Measurements from ENCODE around the gene COL4A4. TPM values are rescaled to one million over a fixed set of nuclear protein-coding genes. Genes with fewer than 3 reads are reported as not detected.

The COL4A4 gene
- total RNA-seq, 1 donor from 2014 or later, result 0.05 TPM

GRCh38 chr2:227163485-227163997 is 464 bp downstream of the COL4A4 start:
- DNase-seq, result no peak
- H3K4me3 Mint-ChIP-seq (ENCODE audit: unreplicated experiment), result peak overlapping the region; percentile 86
- H3K27me3 Mint-ChIP-seq (ENCODE audit: unreplicated experiment), result peaks cover 12% of the 10 kb centered on the region
- H3K9me3 Mint-ChIP-seq (ENCODE audit: unreplicated experiment), result no peaks in the 10 kb centered on the region
- H3K4me1 Mint-ChIP-seq (ENCODE audit: low read depth, unreplicated experiment), result no peaks in the 10 kb centered on the region
- TF ChIP-seq, protein P1, sequence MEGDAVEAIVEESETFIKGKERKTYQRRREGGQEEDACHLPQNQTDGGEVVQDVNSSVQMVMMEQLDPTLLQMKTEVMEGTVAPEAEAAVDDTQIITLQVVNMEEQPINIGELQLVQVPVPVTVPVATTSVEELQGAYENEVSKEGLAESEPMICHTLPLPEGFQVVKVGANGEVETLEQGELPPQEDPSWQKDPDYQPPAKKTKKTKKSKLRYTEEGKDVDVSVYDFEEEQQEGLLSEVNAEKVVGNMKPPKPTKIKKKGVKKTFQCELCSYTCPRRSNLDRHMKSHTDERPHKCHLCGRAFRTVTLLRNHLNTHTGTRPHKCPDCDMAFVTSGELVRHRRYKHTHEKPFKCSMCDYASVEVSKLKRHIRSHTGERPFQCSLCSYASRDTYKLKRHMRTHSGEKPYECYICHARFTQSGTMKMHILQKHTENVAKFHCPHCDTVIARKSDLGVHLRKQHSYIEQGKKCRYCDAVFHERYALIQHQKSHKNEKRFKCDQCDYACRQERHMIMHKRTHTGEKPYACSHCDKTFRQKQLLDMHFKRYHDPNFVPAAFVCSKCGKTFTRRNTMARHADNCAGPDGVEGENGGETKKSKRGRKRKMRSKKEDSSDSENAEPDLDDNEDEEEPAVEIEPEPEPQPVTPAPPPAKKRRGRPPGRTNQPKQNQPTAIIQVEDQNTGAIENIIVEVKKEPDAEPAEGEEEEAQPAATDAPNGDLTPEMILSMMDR (IDR thresholded peaks at IDR 0.05; ENCODE audit: partially characterized antibody, unreplicated experiment), result no peak
- no peak overlapping the region for H3K27ac Mint-ChIP-seq (ENCODE audit: unreplicated experiment)
- H3K36me3 Mint-ChIP-seq (ENCODE audit: unreplicated experiment), result no peaks in the 10 kb centered on the region

- DNase-seq, result no peak
- H3K9me3 Mint-ChIP-seq (ENCODE audit: unreplicated experiment), result no peaks in the 10 kb centered on the region
- TF ChIP-seq, protein P1 (IDR thresholded peaks at IDR 0.05; ENCODE audit: partially characterized antibody, unreplicated experiment), result no peak
- peaks cover 12% of the 10 kb centered on the region for H3K27me3 Mint-ChIP-seq (ENCODE audit: unreplicated experiment)
- no peaks in the 10 kb centered on the region for H3K36me3 Mint-ChIP-seq (ENCODE audit: unreplicated experiment)
- no peak overlapping the region for H3K4me3 Mint-ChIP-seq (ENCODE audit: unreplicated experiment)
- H3K4me1 Mint-ChIP-seq (ENCODE audit: low read depth, unreplicated experiment), result no peaks in the 10 kb centered on the region
- no peak overlapping the region for H3K27ac Mint-ChIP-seq (ENCODE audit: unreplicated experiment)
Measured at GRCh38 chr2:227161947-227162346, 2.1 kb downstream of the COL4A4 start.

DNA sequence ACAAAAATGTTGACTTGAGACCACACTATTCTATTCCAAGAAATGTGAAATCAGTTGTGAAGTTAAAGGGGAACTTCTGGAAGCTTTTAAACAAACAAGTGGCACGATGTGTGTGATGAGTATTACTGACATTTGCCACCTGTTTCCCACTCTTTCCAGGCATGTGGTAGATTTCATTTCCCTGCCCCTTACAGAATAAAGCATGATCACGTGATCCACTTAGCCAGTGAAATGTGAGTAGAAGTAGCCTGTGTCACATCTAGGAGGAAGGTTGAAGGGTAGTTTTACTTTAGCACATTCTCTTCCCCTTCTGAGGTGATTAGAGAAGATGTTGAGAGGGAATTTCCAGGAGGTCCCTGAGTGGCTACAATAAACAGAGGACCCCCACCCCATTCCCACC is 3.8 kb downstream of the COL4A4 start:
- DNase-seq, result no peak
- Mint-ChIP-seq H3K27me3 (ENCODE audit: unreplicated experiment) (peaks cover 9% of the 10 kb centered on the region), H3K4me1 (ENCODE audit: low read depth, unreplicated experiment) (no peaks in the 10 kb centered on the region), H3K4me3 (ENCODE audit: unreplicated experiment) (no peak overlapping the region), H3K9me3 (ENCODE audit: unreplicated experiment) (no peaks in the 10 kb centered on the region), H3K27ac (ENCODE audit: unreplicated experiment) (no peak overlapping the region), H3K36me3 (ENCODE audit: unreplicated experiment) (no peaks in the 10 kb centered on the region)
- TF ChIP-seq, protein P1 (IDR thresholded peaks at IDR 0.05; ENCODE audit: partially characterized antibody, unreplicated experiment), result no peak

DNA sequence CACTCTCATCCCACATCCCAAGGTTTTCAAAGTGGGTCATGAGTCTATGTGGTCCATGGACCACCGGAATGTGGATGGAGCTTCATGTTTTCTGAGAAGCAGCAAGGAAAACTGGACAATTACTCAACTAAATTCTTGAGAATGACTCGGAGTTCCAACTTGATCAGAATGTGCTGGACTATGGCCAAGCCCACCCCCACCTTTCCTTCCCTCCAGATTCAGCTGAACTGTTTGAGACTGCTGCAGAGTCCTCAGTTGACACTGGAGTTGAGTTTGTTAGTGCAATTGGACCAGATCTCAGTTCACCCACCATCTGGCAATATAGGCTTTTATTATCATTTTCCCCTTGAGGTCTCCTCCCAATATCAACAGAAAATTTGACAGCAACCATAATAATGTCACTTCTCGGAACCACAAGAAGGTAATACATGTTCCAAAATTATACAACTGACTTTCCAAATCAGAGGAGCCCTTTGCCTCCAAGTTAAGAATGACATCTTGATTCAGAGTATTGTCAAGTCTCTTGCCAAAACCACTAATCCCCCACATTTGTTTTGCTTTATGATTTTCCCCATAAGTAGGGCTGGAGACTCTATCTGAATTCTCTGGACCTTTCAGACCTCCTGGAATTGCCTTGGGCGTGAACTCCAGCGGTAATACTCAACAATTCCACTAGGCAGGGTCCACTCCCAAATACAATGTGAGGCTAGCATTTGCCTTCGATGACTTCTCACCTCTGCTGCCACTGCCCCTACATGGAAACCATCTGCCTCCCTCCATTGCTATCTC is 8.8 kb downstream of the COL4A4 start:
- TF ChIP-seq, protein P1 (IDR thresholded peaks at IDR 0.05; ENCODE audit: partially characterized antibody, unreplicated experiment), result no peak
- Mint-ChIP-seq H3K4me1 (ENCODE audit: low read depth, unreplicated experiment) (peaks cover 6% of the 10 kb centered on the region), H3K27ac (ENCODE audit: unreplicated experiment) (no peak overlapping the region), H3K4me3 (ENCODE audit: unreplicated experiment) (no peak overlapping the region), H3K27me3 (ENCODE audit: unreplicated experiment) (peaks cover 2% of the 10 kb centered on the region), H3K9me3 (ENCODE audit: unreplicated experiment) (no peaks in the 10 kb centered on the region), H3K36me3 (ENCODE audit: unreplicated experiment) (no peaks in the 10 kb centered on the region)
- no peak for DNase-seq

All from glutamatergic neuron (in vitro differentiated cells).